Osteocyte (in vitro differentiated cells): Measurements from ENCODE around the gene BRCA2. TPM values are rescaled to one million over a fixed set of nuclear protein-coding genes. Genes with fewer than 3 reads are reported as not detected.

Experiments
- DNase-seq: peaks from one replicate; pipeline ENCODE4 v3.0.0; 2021; ENCODE audit warnings: mixed read lengths; ENCODE audit not compliant: unreplicated experiment; ENCODE audit errors: extremely low spot score
- H3K27ac Mint-ChIP-seq: one replicate; pipeline ENCODE4 v1.8.0; 2021; ENCODE audit warnings: mild to moderate bottlenecking, mixed read lengths; ENCODE audit not compliant: unreplicated experiment
- H3K27me3 Mint-ChIP-seq: one replicate; pipeline ENCODE4 v1.8.0; 2021; ENCODE audit warnings: mixed read lengths; ENCODE audit not compliant: unreplicated experiment
- H3K36me3 Mint-ChIP-seq: one replicate; pipeline ENCODE4 v1.8.0; 2021; ENCODE audit warnings: mixed read lengths; ENCODE audit not compliant: unreplicated experiment
- H3K4me1 Mint-ChIP-seq: one replicate; pipeline ENCODE4 v1.8.0; 2021; ENCODE audit warnings: mixed read lengths; ENCODE audit not compliant: unreplicated experiment
- H3K4me3 Mint-ChIP-seq: one replicate; pipeline ENCODE4 v1.8.0; 2021; ENCODE audit warnings: mild to moderate bottlenecking, moderate library complexity, mixed read lengths; ENCODE audit not compliant: unreplicated experiment
- H3K9me3 Mint-ChIP-seq: one replicate; pipeline ENCODE4 v1.8.0; 2021; ENCODE audit warnings: mixed read lengths; ENCODE audit not compliant: unreplicated experiment
- CTCF ChIP-seq: fragments of 200-600 bp; sonication (generic); IDR thresholded peaks from 2 replicates; pipeline ENCODE4 v1.5.0; 2021; ENCODE audit warnings: antibody characterized with exemption, mild to moderate bottlenecking, moderate library complexity
- total RNA-seq: library from RNA; stranded (reverse); gene quantifications from 2 replicates; pipeline ENCODE4 v1.2.1, GENCODE V29; 2021

Gene BRCA2
- total RNA-seq, 1 donor from 2014 or later, result 2.8 TPM

DNA sequence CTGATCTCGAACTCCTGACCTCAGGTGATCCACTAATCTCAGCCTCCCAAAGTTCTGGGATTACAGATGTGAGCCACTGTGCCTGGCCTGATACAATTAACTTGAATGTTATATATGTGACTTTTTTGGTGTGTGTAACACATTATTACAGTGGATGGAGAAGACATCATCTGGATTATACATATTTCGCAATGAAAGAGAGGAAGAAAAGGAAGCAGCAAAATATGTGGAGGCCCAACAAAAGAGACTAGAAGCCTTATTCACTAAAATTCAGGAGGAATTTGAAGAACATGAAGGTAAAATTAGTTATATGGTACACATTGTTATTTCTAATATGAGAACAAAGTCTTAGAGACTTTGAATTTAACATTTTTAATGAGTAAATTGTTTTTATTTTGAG is 55.5 kb downstream of the BRCA2 start:
- H3K4me3 Mint-ChIP-seq, result no peak overlapping the region
- no peaks in the 10 kb centered on the region for H3K27me3 Mint-ChIP-seq
- peaks cover 8% of the 10 kb centered on the region for H3K9me3 Mint-ChIP-seq
- no peak for DNase-seq
- no peaks in the 10 kb centered on the region for H3K4me1 Mint-ChIP-seq
- TF ChIP-seq CTCF, result no peak
- no peak overlapping the region for H3K27ac Mint-ChIP-seq
- peaks cover 9% of the 10 kb centered on the region for H3K36me3 Mint-ChIP-seq

DNA sequence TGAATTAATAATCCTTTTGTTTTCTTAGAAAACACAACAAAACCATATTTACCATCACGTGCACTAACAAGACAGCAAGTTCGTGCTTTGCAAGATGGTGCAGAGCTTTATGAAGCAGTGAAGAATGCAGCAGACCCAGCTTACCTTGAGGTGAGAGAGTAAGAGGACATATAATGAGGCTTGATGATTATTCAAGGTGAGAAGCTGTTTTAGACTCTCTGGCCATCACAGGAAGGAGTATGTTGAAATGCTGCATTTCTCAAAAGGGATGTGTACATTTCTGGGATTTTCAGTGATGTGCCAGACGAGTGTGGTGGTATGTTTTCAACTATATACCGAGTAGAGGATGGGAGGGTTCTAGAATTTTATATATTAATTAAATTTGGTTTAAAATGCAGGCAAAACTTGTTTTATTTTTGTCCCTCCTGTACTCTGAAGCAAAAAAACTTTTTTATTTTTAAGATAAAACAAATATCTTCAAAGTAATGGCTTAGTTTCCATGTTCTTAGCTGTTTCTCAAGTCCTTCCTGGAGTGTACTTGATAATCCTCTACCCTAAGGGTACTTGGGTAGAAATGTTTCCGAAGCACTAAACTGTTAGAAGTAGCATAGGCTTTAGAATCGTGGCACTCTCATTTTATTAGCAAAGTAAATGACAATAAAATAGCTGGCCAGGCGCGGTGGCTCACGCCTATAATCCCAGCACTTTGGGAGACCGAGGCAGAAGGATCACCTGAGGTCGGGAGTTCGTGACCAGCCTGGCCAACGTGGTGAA is 61.5 kb downstream of the BRCA2 start:
- TF ChIP-seq CTCF, result no peak
- Mint-ChIP-seq H3K9me3 (peaks cover 8% of the 10 kb centered on the region), H3K4me3 (no peak overlapping the region), H3K4me1 (no peaks in the 10 kb centered on the region), H3K27ac (no peak overlapping the region), H3K27me3 (no peaks in the 10 kb centered on the region), H3K36me3 (peaks cover 9% of the 10 kb centered on the region)
- no peak for DNase-seq

- peaks cover 9% of the 10 kb centered on the region for H3K36me3 Mint-ChIP-seq
- H3K27ac Mint-ChIP-seq, result no peak overlapping the region
- H3K4me3 Mint-ChIP-seq, result no peak overlapping the region
- peaks cover 8% of the 10 kb centered on the region for H3K9me3 Mint-ChIP-seq
- no peak for DNase-seq
- TF ChIP-seq CTCF, result peak; percentile 36
- H3K27me3 Mint-ChIP-seq, result no peaks in the 10 kb centered on the region
- no peaks in the 10 kb centered on the region for H3K4me1 Mint-ChIP-seq
Measured at GRCh38 chr13:32378012-32378411, 62.7 kb downstream of the BRCA2 start.

GRCh38 chr13:32381539-32381938 is 66.2 kb downstream of the BRCA2 start:
- H3K27me3 Mint-ChIP-seq, result no peaks in the 10 kb centered on the region
- H3K4me3 Mint-ChIP-seq, result no peak overlapping the region
- no peaks in the 10 kb centered on the region for H3K9me3 Mint-ChIP-seq
- DNase-seq, result no peak
- H3K27ac Mint-ChIP-seq, result no peak overlapping the region
- no peaks in the 10 kb centered on the region for H3K36me3 Mint-ChIP-seq
- no peaks in the 10 kb centered on the region for H3K4me1 Mint-ChIP-seq
- peak; percentile 63 for TF ChIP-seq CTCF

- no peaks in the 10 kb centered on the region for H3K36me3 Mint-ChIP-seq
- no peak overlapping the region for H3K27ac Mint-ChIP-seq
- H3K27me3 Mint-ChIP-seq, result no peaks in the 10 kb centered on the region
- H3K4me1 Mint-ChIP-seq, result no peaks in the 10 kb centered on the region
- H3K4me3 Mint-ChIP-seq, result no peak overlapping the region
- DNase-seq, result no peak
- TF ChIP-seq CTCF, result no peak
- H3K9me3 Mint-ChIP-seq, result no peaks in the 10 kb centered on the region
Measured at GRCh38 chr13:32383836-32384618, 68.7 kb downstream of the BRCA2 start.
